Astrocyte of the cerebellum (primary cell): Measurements from ENCODE around the gene LYAR.
A peak's percentile ranks its signal among the peaks of the same experiment; 100 is the strongest.

Experiments
- DNase-seq: peaks from one replicate; pipeline ENCODE4 v3.0.0-alpha.2; 2011; ENCODE audit warnings: low read depth
- H3K4me3 ChIP-seq: 2 replicates; pipeline ENCODE4 v1.5.1; 2011; ENCODE audit warnings: mild to moderate bottlenecking, low read depth, low read length, moderate library complexity
- CTCF ChIP-seq: IDR thresholded peaks from 2 replicates; pipeline ENCODE4 v1.5.1; 2012; ENCODE audit warnings: low read length, low read depth, moderate library complexity, mild to moderate bottlenecking; ENCODE audit errors: missing control alignments
- in situ Hi-C: cut with HindIII; loops from 2 replicates; pipeline ENCODE4 v1.10.0; 2017; ENCODE audit warnings: low sequenced_read_pairs

Gene LYAR

GRCh38 chr4:4316150-4316495, 26.2 kb upstream of the LYAR start:
- in situ Hi-C loops: no loop called here
- no peak for TF ChIP-seq CTCF
- DNase-seq: no peak
- no peak overlapping the region for H3K4me3 ChIP-seq

- H3K4me3 ChIP-seq: no peak overlapping the region
- in situ Hi-C loops: no loop called here
- TF ChIP-seq CTCF: no peak
- no peak for DNase-seq
These were observed 25.7 kb upstream of the LYAR start for GRCh38 chr4:4315461-4316149.

- no peak for DNase-seq
- no peak overlapping the region for H3K4me3 ChIP-seq
- in situ Hi-C loops: no loop called here
- no peak for TF ChIP-seq CTCF
These were observed 21.2 kb upstream of the LYAR start for GRCh38 chr4:4311193-4311592.

- in situ Hi-C loops: no loop called here
- H3K4me3 ChIP-seq: no peak overlapping the region
- DNase-seq: peak; percentile 18
- no peak for TF ChIP-seq CTCF
These were observed 19.0 kb upstream of the LYAR start for GRCh38 chr4:4308800-4309441.

- DNase-seq: no peak
- in situ Hi-C loops: no loop called here
- no peak overlapping the region for H3K4me3 ChIP-seq
- no peak for TF ChIP-seq CTCF
These were observed 17.0 kb upstream of the LYAR start for GRCh38 chr4:4306920-4307319.

GRCh38 chr4:4302416-4302815, 12.5 kb upstream of the LYAR start:
- in situ Hi-C loops: no loop called here
- H3K4me3 ChIP-seq: no peak overlapping the region
- no peak for DNase-seq
- TF ChIP-seq CTCF: no peak
